ENCODE measurements around the gene GJC2. TPM values are rescaled to one million over a fixed set of nuclear protein-coding genes. Genes with fewer than 3 reads are reported as not detected.

The GJC2 gene
- total RNA-seq, 1 experiment from 2014 or later: 1.2 TPM

DNA sequence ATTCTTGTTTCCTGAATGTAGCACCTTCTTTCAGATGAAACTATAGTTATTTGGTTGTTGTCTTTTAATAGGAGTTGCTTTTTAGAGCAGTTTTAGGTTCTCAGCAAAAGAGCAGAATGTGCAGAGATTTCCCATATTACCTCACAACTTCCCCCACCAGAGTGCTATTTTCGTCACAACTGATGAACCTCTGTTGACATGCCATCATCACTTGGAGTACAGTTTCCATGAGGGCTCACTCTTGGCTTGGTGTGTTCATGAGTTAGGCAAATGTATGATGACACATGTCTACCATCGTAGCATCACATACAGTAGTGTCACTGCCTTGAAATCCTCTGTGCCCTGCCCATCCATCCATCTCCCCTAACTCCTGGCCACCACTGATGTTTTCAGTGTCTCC lies 19.6 kb downstream of the GJC2 start:
- no peaks in the 10 kb centered on the region for H3K36me3 ChIP-seq (ENCODE audit: low read depth, low read length)
- DNase-seq: no peak
- intact Hi-C loops (cut with micrococcal nuclease): loop anchor here (5.0 to 10.0 kb wide), 3 partner anchors 288 to 1982 kb away; partner anchors contain the start of gene ACBD3
- no peaks in the 10 kb centered on the region for H3K9me3 ChIP-seq (ENCODE audit: low read length)
- no peak overlapping the region for H3K9ac ChIP-seq (ENCODE audit: low read length)
- BruUV-seq (replicated peaks): no TSS peak
- no peak for ATAC-seq
- no peak overlapping the region for H3K4me3 ChIP-seq (ENCODE audit: low read length)
- no peaks in the 10 kb centered on the region for H3F3A ChIP-seq (ENCODE audit: low read length, unreplicated experiment)
- H3K27ac ChIP-seq (ENCODE audit: low read length): no peak overlapping the region
- peaks cover 32% of the 10 kb centered on the region for H3K79me2 ChIP-seq (ENCODE audit: low read length)
- peaks cover 24% of the 10 kb centered on the region for H3K4me1 ChIP-seq (ENCODE audit: insufficient read depth, low read length)
- no peaks in the 10 kb centered on the region for H3K27me3 ChIP-seq (ENCODE audit: low read length)
- ChIA-PET POLR2A (ENCODE audit: unreplicated experiment) (no interaction called here), CTCF (no interaction called here)
- no peaks in the 10 kb centered on the region for H3K9me2 ChIP-seq (replicated peaks; ENCODE audit: low read length)
- TF ChIP-seq EZH2 (IDR thresholded peaks at IDR 0.05; ENCODE audit: low read length, unreplicated experiment): no peak
- TF ChIP-seq EZH2phosphoT487 (IDR thresholded peaks at IDR 0.05; ENCODE audit: borderline replicate concordance, low read length): no peak
- TF ChIP-seq, protein P1, sequence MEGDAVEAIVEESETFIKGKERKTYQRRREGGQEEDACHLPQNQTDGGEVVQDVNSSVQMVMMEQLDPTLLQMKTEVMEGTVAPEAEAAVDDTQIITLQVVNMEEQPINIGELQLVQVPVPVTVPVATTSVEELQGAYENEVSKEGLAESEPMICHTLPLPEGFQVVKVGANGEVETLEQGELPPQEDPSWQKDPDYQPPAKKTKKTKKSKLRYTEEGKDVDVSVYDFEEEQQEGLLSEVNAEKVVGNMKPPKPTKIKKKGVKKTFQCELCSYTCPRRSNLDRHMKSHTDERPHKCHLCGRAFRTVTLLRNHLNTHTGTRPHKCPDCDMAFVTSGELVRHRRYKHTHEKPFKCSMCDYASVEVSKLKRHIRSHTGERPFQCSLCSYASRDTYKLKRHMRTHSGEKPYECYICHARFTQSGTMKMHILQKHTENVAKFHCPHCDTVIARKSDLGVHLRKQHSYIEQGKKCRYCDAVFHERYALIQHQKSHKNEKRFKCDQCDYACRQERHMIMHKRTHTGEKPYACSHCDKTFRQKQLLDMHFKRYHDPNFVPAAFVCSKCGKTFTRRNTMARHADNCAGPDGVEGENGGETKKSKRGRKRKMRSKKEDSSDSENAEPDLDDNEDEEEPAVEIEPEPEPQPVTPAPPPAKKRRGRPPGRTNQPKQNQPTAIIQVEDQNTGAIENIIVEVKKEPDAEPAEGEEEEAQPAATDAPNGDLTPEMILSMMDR (conservative IDR thresholded peaks at IDR 0.05; ENCODE audit: low read depth, low read length): no peak
- no peaks in the 10 kb centered on the region for H4K20me1 ChIP-seq (ENCODE audit: low read length)
- no peak overlapping the region for H2AFZ ChIP-seq (ENCODE audit: low read length)
- H3K4me2 ChIP-seq (ENCODE audit: low read length): no peak overlapping the region

DNA sequence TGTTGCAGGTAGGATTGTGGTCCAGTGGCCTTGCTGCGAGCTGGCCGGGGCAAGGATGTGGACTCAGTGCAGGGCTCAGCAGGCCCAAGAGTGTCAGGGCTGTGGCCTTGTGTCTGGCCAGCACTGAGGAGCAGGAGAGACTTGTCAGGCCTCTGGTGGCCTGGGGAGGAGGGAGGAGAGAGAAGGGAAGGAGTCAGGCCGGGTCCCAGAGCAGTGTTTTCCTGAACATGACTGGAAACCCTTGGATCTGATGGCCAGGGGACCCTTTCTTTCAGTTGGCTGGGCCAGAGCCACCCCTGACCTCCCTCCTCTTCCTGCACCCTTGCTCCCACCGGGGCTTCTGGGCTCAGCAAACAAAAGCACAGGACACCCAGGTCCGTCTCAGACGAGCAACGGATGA lies 20.9 kb downstream of the GJC2 start:
- H3F3A ChIP-seq (ENCODE audit: low read length, unreplicated experiment): no peaks in the 10 kb centered on the region
- intact Hi-C loops (cut with micrococcal nuclease): no loop called here
- ATAC-seq: no peak
- no peak overlapping the region for H2AFZ ChIP-seq (ENCODE audit: low read length)
- no peak overlapping the region for H3K4me3 ChIP-seq (ENCODE audit: low read length)
- TF ChIP-seq EZH2phosphoT487 (IDR thresholded peaks at IDR 0.05; ENCODE audit: borderline replicate concordance, low read length) (no peak), EZH2 (IDR thresholded peaks at IDR 0.05; ENCODE audit: low read length, unreplicated experiment) (no peak)
- TF ChIP-seq, protein P1 (conservative IDR thresholded peaks at IDR 0.05; ENCODE audit: low read depth, low read length): no peak
- H3K9me3 ChIP-seq (ENCODE audit: low read length): no peaks in the 10 kb centered on the region
- no peaks in the 10 kb centered on the region for H3K9me2 ChIP-seq (replicated peaks; ENCODE audit: low read length)
- H4K20me1 ChIP-seq (ENCODE audit: low read length): peaks cover 4% of the 10 kb centered on the region; the same call in 1 of the 2 replicates
- H3K79me2 ChIP-seq (ENCODE audit: low read length): peaks cover 32% of the 10 kb centered on the region
- POLR2A ChIA-PET (ENCODE audit: unreplicated experiment): no interaction called here
- no peak overlapping the region for H3K4me2 ChIP-seq (ENCODE audit: low read length)
- CTCF ChIA-PET: no interaction called here
- no TSS peak for BruUV-seq (replicated peaks)
- H3K4me1 ChIP-seq (ENCODE audit: insufficient read depth, low read length): peaks cover 16% of the 10 kb centered on the region
- H3K27ac ChIP-seq (ENCODE audit: low read length): no peak overlapping the region
- H3K27me3 ChIP-seq (ENCODE audit: low read length): no peaks in the 10 kb centered on the region
- H3K9ac ChIP-seq (ENCODE audit: low read length): no peak overlapping the region
- DNase-seq: no peak
- H3K36me3 ChIP-seq (ENCODE audit: low read depth, low read length): no peaks in the 10 kb centered on the region

DNA sequence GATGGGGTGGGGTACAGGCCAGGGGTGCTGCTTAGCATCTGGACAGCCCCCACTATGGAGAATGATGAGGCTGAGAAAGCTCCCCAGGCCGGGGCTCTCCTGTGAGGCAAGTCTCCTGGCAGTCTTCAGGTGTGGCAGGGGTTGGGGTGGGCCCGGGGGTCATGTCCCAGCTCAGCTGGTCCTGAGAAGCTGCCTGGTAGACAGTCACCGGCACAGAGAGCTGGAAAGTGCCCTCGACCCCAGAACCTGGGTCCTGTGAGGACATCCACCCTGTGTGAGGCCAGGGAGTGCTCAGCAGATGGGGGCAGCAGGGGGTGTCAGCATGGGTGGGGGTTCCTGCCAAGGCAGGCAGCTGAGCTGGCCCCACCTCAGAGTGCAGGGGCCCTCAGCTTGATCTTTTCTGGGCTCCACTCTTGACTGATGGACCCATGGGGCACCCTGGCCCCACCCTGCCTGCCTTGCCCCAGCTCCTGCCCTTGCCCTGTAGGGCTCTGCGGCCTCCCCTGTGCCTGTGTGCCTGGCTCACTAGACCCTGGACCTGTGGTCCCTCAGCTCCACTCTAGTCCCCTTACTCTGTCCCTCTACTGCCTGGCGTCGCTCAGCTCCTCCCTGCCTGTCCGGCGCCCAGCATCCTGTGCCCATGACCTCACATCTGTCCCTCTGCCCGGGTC lies 21.6 kb downstream of the GJC2 start:
- H3K4me1 ChIP-seq (ENCODE audit: insufficient read depth, low read length): peaks cover 14% of the 10 kb centered on the region
- DNase-seq (no peak), ATAC-seq (no peak)
- BruUV-seq (replicated peaks): no TSS peak
- H3K27me3 ChIP-seq (ENCODE audit: low read length): no peaks in the 10 kb centered on the region
- ChIA-PET CTCF (no interaction called here), POLR2A (ENCODE audit: unreplicated experiment) (no interaction called here)
- no peak overlapping the region for H3K27ac ChIP-seq (ENCODE audit: low read length)
- intact Hi-C loops (cut with micrococcal nuclease): no loop called here
- H3K9ac ChIP-seq (ENCODE audit: low read length): no peak overlapping the region
- H3K79me2 ChIP-seq (ENCODE audit: low read length): peaks cover 32% of the 10 kb centered on the region
- no peaks in the 10 kb centered on the region for H3K9me2 ChIP-seq (replicated peaks; ENCODE audit: low read length)
- H3K4me3 ChIP-seq (ENCODE audit: low read length): no peak overlapping the region
- H3F3A ChIP-seq (ENCODE audit: low read length, unreplicated experiment): no peaks in the 10 kb centered on the region
- no peaks in the 10 kb centered on the region for H3K9me3 ChIP-seq (ENCODE audit: low read length)
- H4K20me1 ChIP-seq (ENCODE audit: low read length): peaks cover 4% of the 10 kb centered on the region; the same call in 1 of the 2 replicates
- no peak overlapping the region for H2AFZ ChIP-seq (ENCODE audit: low read length)
- TF ChIP-seq EZH2 (IDR thresholded peaks at IDR 0.05; ENCODE audit: low read length, unreplicated experiment) (no peak), EZH2phosphoT487 (IDR thresholded peaks at IDR 0.05; ENCODE audit: borderline replicate concordance, low read length) (no peak)
- TF ChIP-seq, protein P1 (conservative IDR thresholded peaks at IDR 0.05; ENCODE audit: low read depth, low read length): no peak
- H3K36me3 ChIP-seq (ENCODE audit: low read depth, low read length): no peaks in the 10 kb centered on the region
- no peak overlapping the region for H3K4me2 ChIP-seq (ENCODE audit: low read length)
